Neural cell (in vitro differentiated cells): ENCODE results near the gene ZNF383. TPM values are rescaled to one million over a fixed set of nuclear protein-coding genes. Genes with fewer than 3 reads are reported as not detected.

Source experiments
- H2AFZ ChIP-seq: fragments of 200-600, 300-800 bp; sonication (generic), shearing (Covaris generic); 2 replicates; pipeline ENCODE4 v1.6.0; 2014; ENCODE audit warnings: low read depth, mild to moderate bottlenecking, antibody characterized with exemption, low read length, moderate library complexity
- H3F3A ChIP-seq: fragments of 200-600 bp; shearing (Covaris generic); 2 replicates; pipeline ENCODE4 v1.6.1; 2016; ENCODE audit warnings: mild to moderate bottlenecking, moderate library complexity, mixed read lengths, antibody characterized with exemption, low read length; ENCODE audit not compliant: insufficient read depth, poor library complexity, severe bottlenecking
- H3K27ac ChIP-seq: fragments of 200-600, 300-800 bp; sonication (generic), shearing (Covaris generic); 2 replicates; pipeline ENCODE4 v1.5.1; 2014; ENCODE audit warnings: mild to moderate bottlenecking, low read length, moderate library complexity
- H3K27me3 ChIP-seq: fragments of 300-800, 200-600 bp; sonication (generic), shearing (Covaris generic); 2 replicates; pipeline ENCODE4 v1.6.0; 2014; ENCODE audit warnings: mild to moderate bottlenecking, low read depth, low read length, moderate library complexity; ENCODE audit not compliant: insufficient read depth
- H3K36me3 ChIP-seq: fragments of 300-800, 200-600 bp; sonication (generic), shearing (Covaris generic); 2 replicates; pipeline ENCODE4 v1.5.1; 2014; ENCODE audit warnings: mild to moderate bottlenecking, antibody characterized with exemption, low read length, moderate library complexity; ENCODE audit not compliant: insufficient read depth
- H3K4me2 ChIP-seq: fragments of 300-800, 200-600 bp; sonication (generic), shearing (Covaris generic); 2 replicates; pipeline ENCODE4 v1.6.0; 2014; ENCODE audit warnings: mild to moderate bottlenecking, low read length
- H3K4me3 ChIP-seq: fragments of 300-800, 200-600 bp; sonication (generic), shearing (Covaris generic); 2 replicates; pipeline ENCODE4 v1.5.1; 2014; ENCODE audit warnings: mild to moderate bottlenecking, low read length, moderate library complexity
- H3K79me2 ChIP-seq: fragments of 200-600 bp; shearing (Covaris generic); replicated peaks from 2 replicates; pipeline ENCODE4 v1.6.0; 2014; ENCODE audit warnings: mild to moderate bottlenecking, low read length, moderate library complexity; ENCODE audit not compliant: insufficient read depth
- H3K9ac ChIP-seq: fragments of 300-800, 200-600 bp; sonication (generic), shearing (Covaris generic); 2 replicates; pipeline ENCODE4 v1.6.1; 2016; ENCODE audit warnings: mild to moderate bottlenecking, low read length, mixed read lengths
- H3K9me2 ChIP-seq: fragments of 200-600 bp; shearing (Covaris generic); 2 replicates; pipeline ENCODE4 v1.6.1; 2016; ENCODE audit warnings: mild to moderate bottlenecking, low read length, mixed read lengths; ENCODE audit not compliant: insufficient read depth
- H3K9me3 ChIP-seq: fragments of 200-600, 300-800 bp; sonication (generic), shearing (Covaris generic); 2 replicates; pipeline ENCODE4 v1.6.1; 2016; ENCODE audit warnings: mild to moderate bottlenecking, mixed run types, low read length, moderate library complexity, mixed read lengths
- H4K20me1 ChIP-seq: fragments of 200-600 bp; shearing (Covaris generic); 2 replicates; pipeline ENCODE4 v1.6.1; 2016; ENCODE audit warnings: mild to moderate bottlenecking, mixed run types; ENCODE audit not compliant: insufficient read depth
- CTCF ChIP-seq: fragments of 450-650 bp; IDR thresholded peaks from 2 replicates; pipeline ENCODE4 v1.5.1; 2014; ENCODE audit warnings: antibody characterized with exemption, mild to moderate bottlenecking, moderate library complexity; ENCODE audit not compliant: poor library complexity, severe bottlenecking
- EP300 ChIP-seq: fragments of 450-650 bp; conservative IDR thresholded peaks from 2 replicates; pipeline ENCODE4 v1.6.1; 2014; ENCODE audit warnings: antibody characterized with exemption, mild to moderate bottlenecking, moderate library complexity; ENCODE audit not compliant: poor library complexity, severe bottlenecking
- EZH2 ChIP-seq: fragments of 200-600, 300-800 bp; shearing (Covaris generic), sonication (generic); IDR thresholded peaks from 2 replicates; pipeline ENCODE4 v1.6.1; 2014; ENCODE audit warnings: antibody characterized with exemption, low read length, borderline replicate concordance, mild to moderate bottlenecking; ENCODE audit not compliant: insufficient read depth, poor library complexity, severe bottlenecking
- MXI1 ChIP-seq: fragments of 450-650 bp; conservative IDR thresholded peaks from 2 replicates; pipeline ENCODE4 v1.6.1; 2014; ENCODE audit warnings: antibody characterized with exemption, mild to moderate bottlenecking; ENCODE audit not compliant: poor library complexity, severe bottlenecking
- POLR2AphosphoS5 ChIP-seq: IDR thresholded peaks from 2 replicates; pipeline ENCODE4 v1.6.1; 2012
- RAD21 ChIP-seq: fragments of 450-650 bp; conservative IDR thresholded peaks from 2 replicates; pipeline ENCODE4 v1.6.1; 2014; ENCODE audit warnings: antibody characterized with exemption, mild to moderate bottlenecking, moderate library complexity
- REST ChIP-seq: IDR thresholded peaks from 2 replicates; pipeline ENCODE4 v1.6.1; 2012; ENCODE audit warnings: borderline replicate concordance
- SMC3 ChIP-seq: fragments of 450-650 bp; conservative IDR thresholded peaks from 2 replicates; pipeline ENCODE4 v1.6.1; 2014; ENCODE audit warnings: antibody characterized with exemption, mild to moderate bottlenecking, moderate library complexity; ENCODE audit not compliant: poor library complexity
- TAF1 ChIP-seq: IDR thresholded peaks from 2 replicates; pipeline ENCODE4 v1.6.1; 2012; ENCODE audit warnings: low read depth
- polyA minus RNA-seq: library from RNA; depleted of rRNA, polyadenylated mRNA; stranded (reverse); fragments of >200 nt; gene quantifications from 2 replicates; pipeline ENCODE4 v1.2.3, GENCODE V29; 2014
- polyA plus RNA-seq: library from polyadenylated mRNA; depleted of rRNA; stranded (reverse); fragments of >200 nt; gene quantifications from 2 replicates; pipeline ENCODE4 v1.2.3, GENCODE V29; 2014

ZNF383 gene
- polyA plus RNA-seq = 8.4 and 10.3 TPM in 2 replicates
- 16.6 and 19.4 TPM in 2 replicates for polyA minus RNA-seq

GRCh38 chr19:37217775-37218591, at the start of gene ZNF383:
ZNF383 (plus strand) TSS chr19:37218214; CDS start chr19:37230454, 12,240 bp downstream.
- Histone ChIP-seq H3K4me3 (peak within 1 kb of the TSS; percentile 88), H3F3A (no peaks in the 10 kb centered on the region), H3K36me3 (no peaks in the 10 kb centered on the region), H3K9me2 (no peaks in the 10 kb centered on the region), H4K20me1 (no peaks in the 10 kb centered on the region), H3K79me2 (peaks cover 9% of the 10 kb centered on the region), H3K27ac (peak within 1 kb of the TSS; percentile 87), H2AFZ (peak within 1 kb of the TSS; percentile 100), H3K9ac (peak within 1 kb of the TSS; percentile 87), H3K4me2 (peak within 1 kb of the TSS; percentile 95), H3K27me3 (no peaks in the 10 kb centered on the region), H3K9me3 (no peaks in the 10 kb centered on the region)
- TF ChIP-seq SMC3 = no peak
- peak; percentile 71 for TF ChIP-seq MXI1
- TF ChIP-seq EZH2 = no peak
- TF ChIP-seq POLR2AphosphoS5 = peak; percentile 77
- TF ChIP-seq CTCF = no peak
- TF ChIP-seq TAF1 = peak; percentile 68
- TF ChIP-seq RAD21 = no peak
- no peak for TF ChIP-seq EP300
- TF ChIP-seq REST = peak; percentile 59

- H3K9me3 ChIP-seq = no peaks in the 10 kb centered on the region
Measured at GRCh38 chr19:37172368-37173366, 45.3 kb upstream of the ZNF383 start, which contains the start of gene ZNF585A. ZNF585A (minus strand) TSS chr19:37172695; CDS start chr19:37169910, 2,785 bp downstream.

More at GRCh38 chr19:37172368-37173366, 45.3 kb upstream of the ZNF383 start, which contains the start of gene ZNF585A:
- H3F3A ChIP-seq = no peaks in the 10 kb centered on the region
- H4K20me1 ChIP-seq = no peaks in the 10 kb centered on the region
- no peaks in the 10 kb centered on the region for H3K9me2 ChIP-seq
- H3K9ac ChIP-seq = peak within 1 kb of the TSS; percentile 74
- H3K36me3 ChIP-seq = peaks cover 25% of the 10 kb centered on the region
- H3K27ac ChIP-seq = peak within 1 kb of the TSS; percentile 60
- peaks cover 13% of the 10 kb centered on the region for H3K79me2 ChIP-seq
- peak within 1 kb of the TSS; percentile 71 for H3K4me3 ChIP-seq
- H2AFZ ChIP-seq = peak within 1 kb of the TSS; percentile 77
- TF ChIP-seq TAF1 (peak; percentile 74), EZH2 (no peak), MXI1 (peak; percentile 55), REST (peak; percentile 31), RAD21 (peak; percentile 51), CTCF (peak; percentile 63), EP300 (no peak), SMC3 (peak; percentile 48), POLR2AphosphoS5 (peak; percentile 78)
- H3K27me3 ChIP-seq = no peaks in the 10 kb centered on the region
- peak within 1 kb of the TSS; percentile 87 for H3K4me2 ChIP-seq
